ENCODE measurements around the gene CACNG5.

CACNG5 gene

DNA sequence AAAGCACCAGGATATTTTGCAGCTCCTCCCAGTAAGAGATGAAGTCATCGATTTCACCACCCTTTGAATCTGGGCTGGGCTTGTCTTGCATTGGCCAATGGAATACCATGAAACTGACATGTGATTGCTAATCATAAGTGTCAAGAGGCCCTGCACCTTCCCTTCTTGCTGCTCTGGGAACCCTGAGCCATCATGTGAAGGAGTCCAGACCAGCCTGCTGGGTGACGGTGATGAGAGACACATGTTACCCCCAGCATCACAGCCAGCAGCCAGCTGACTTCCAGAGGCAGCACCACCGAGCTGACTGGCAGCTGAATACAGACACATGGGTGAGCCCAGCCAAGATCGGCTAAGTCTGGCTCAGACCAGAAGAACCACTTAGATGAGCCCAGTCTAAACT, 86.0 kb downstream of the CACNG5 start:
- no peak for DNase-seq (ENCODE audit: low read depth)
- H3K4me3 ChIP-seq (ENCODE audit: control insufficient read depth, low read depth, low read length), result no peak overlapping the region
- TF ChIP-seq, protein P1, sequence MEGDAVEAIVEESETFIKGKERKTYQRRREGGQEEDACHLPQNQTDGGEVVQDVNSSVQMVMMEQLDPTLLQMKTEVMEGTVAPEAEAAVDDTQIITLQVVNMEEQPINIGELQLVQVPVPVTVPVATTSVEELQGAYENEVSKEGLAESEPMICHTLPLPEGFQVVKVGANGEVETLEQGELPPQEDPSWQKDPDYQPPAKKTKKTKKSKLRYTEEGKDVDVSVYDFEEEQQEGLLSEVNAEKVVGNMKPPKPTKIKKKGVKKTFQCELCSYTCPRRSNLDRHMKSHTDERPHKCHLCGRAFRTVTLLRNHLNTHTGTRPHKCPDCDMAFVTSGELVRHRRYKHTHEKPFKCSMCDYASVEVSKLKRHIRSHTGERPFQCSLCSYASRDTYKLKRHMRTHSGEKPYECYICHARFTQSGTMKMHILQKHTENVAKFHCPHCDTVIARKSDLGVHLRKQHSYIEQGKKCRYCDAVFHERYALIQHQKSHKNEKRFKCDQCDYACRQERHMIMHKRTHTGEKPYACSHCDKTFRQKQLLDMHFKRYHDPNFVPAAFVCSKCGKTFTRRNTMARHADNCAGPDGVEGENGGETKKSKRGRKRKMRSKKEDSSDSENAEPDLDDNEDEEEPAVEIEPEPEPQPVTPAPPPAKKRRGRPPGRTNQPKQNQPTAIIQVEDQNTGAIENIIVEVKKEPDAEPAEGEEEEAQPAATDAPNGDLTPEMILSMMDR (IDR thresholded peaks at IDR 0.05; ENCODE audit: control insufficient read depth, insufficient read depth, low read depth, low read length, missing control alignments), result no peak

DNA sequence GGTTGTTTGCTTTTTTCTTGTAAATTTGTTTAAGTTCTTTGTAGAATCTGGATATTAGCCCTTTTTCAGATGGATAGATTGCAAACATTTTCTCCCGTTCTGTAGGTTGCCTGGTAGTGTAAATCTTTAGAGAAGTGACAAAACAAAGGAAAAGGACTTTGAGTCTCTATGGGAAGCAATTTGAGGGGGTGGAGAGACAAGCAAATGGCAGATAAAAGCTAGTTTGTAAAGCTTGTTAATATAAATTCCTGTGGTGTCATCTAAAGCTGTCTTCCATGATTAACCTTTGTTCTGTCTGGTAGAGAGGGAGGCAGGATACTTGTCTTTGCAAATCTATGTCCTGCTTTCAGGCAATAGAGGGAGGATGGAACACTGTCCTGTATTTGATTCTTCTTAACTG, 89.0 kb downstream of the CACNG5 start:
- DNase-seq (ENCODE audit: low read depth), result no peak
- TF ChIP-seq, protein P1 (IDR thresholded peaks at IDR 0.05; ENCODE audit: control insufficient read depth, insufficient read depth, low read depth, low read length, missing control alignments), result no peak
- H3K4me3 ChIP-seq (ENCODE audit: control insufficient read depth, low read depth, low read length), result no peak overlapping the region

DNA sequence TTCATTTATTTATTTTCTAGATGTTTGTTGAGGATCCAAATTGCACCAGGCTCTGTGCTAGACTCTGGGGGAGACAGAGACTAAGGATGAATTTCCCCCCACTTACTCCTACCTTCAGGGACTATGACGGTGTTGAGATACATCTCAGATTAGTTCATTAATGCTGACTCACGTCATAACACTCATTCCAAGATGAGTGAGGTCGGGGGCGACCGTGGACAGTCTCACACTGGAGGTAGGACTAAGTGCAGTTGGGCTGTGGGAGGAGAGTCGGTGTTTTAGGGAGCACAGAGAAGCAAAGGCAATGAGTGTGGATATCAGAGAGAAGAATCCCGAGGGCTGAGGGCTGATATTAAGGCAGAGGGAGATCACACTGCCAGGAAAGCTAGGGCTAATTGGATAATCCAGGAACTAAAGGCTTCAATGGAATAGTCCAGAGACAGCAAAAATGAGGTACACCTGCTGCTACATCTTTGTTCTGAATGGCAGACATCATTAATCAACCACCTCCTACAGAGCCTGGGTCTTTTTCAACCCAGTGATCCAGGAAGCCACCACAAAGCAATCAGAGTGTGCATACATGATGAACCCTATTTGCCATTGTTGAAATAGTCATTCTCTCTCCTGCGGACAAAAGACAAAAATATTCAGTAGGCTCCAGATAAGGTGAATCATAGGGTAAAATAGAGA, 91.0 kb downstream of the CACNG5 start:
- TF ChIP-seq, protein P1 (IDR thresholded peaks at IDR 0.05; ENCODE audit: control insufficient read depth, insufficient read depth, low read depth, low read length, missing control alignments), result no peak

DNA sequence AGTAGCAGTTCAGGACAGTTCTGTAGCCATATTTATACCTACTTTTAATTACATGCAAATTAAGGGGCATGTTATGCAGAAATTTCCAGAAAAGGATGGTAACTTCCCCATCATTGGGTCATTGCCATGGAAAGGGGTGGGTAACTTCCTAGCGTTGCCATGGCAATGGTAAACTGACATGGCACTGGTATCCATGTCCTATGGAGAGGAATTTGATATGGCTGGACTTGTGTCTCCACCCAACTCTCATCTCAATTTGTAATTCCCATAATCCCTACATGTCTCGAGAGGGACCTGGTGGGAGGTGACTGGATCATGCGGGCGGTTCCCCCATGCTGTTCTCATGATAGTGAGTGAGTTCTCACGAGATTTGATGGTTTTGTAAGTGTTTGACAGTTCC, 94.0 kb downstream of the CACNG5 start:
- no peak for DNase-seq (ENCODE audit: low read depth)
- TF ChIP-seq, protein P1 (IDR thresholded peaks at IDR 0.05; ENCODE audit: control insufficient read depth, insufficient read depth, low read depth, low read length, missing control alignments), result no peak

More for the DNA sequence above, 91.0 kb downstream of the CACNG5 start:
- no peak for DNase-seq (ENCODE audit: low read depth)
- H3K4me3 ChIP-seq (ENCODE audit: control insufficient read depth, low read depth, low read length), result no peak overlapping the region

DNA sequence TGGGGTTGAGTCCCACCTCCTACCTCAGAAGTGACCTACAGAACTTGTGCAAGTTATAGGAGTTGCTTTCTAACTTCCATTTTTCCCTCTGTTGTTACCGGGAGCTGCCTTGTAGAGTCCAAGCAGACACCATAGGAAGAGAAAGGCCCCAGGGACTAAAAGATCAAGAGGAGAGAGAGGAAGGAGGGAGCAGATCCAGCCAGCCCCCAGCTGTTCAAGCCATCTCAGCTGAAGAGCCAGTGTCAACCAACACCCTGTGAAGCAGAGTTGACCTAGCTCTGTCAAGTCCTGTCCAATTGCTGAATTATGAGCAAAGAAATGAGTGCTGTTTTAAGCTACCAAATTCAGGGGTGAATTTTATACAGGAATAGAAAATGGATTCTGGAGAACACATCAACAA, 94.7 kb downstream of the CACNG5 start:
- TF ChIP-seq, protein P1 (IDR thresholded peaks at IDR 0.05; ENCODE audit: control insufficient read depth, insufficient read depth, low read depth, low read length, missing control alignments), result no peak
- DNase-seq (ENCODE audit: low read depth), result no peak
- no peak overlapping the region for H3K4me3 ChIP-seq (ENCODE audit: control insufficient read depth, low read depth, low read length)

More for the DNA sequence above, 94.0 kb downstream of the CACNG5 start:
- no peak overlapping the region for H3K4me3 ChIP-seq (ENCODE audit: control insufficient read depth, low read depth, low read length)

DNA sequence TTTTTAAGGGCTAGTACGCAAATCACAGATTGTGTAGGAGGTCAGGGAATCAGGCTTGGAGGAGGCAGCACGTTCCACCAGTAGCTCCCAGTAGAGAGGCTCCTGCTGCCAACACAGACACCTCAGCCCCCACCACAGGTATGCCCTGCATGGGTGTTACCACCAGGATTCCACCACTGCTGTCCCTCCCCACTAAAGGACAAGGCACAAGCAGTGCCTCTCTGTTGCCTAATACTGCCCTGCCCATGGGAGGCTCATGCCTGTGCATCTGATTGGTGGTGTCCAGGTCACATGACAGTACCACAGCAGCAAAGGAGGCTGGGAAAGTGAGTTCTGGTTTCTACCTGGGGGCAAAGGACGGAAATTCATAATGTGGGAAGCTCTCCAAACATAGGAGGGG, 96.0 kb downstream of the CACNG5 start:
- TF ChIP-seq, protein P1 (IDR thresholded peaks at IDR 0.05; ENCODE audit: control insufficient read depth, insufficient read depth, low read depth, low read length, missing control alignments), result no peak
- no peak overlapping the region for H3K4me3 ChIP-seq (ENCODE audit: control insufficient read depth, low read depth, low read length)
- no peak for DNase-seq (ENCODE audit: low read depth)
